ENCODE measurements around the gene CD59. TPM values are rescaled to one million over a fixed set of nuclear protein-coding genes. Genes with fewer than 3 reads are reported as not detected.

CD59 gene
- total RNA-seq, 1 donor from 2014 or later: 637 TPM

- Histone ChIP-seq H3K36me3 (peaks cover 17 to 42% of the 10 kb centered on the region in 2 donors), H3K4me3 (no peak overlapping the region), H3K9me3 (no peaks in the 10 kb centered on the region), H3K27me3 (no peaks in the 10 kb centered on the region), H3K27ac (peak overlapping the region in 1 of 2 donors; percentile 43), H3K4me1 (peaks cover 0 to 10% of the 10 kb centered on the region in 2 donors)
- no peak for DNase-seq (ENCODE audit: low spot score in 2 of 2)
- TF ChIP-seq, protein P1, sequence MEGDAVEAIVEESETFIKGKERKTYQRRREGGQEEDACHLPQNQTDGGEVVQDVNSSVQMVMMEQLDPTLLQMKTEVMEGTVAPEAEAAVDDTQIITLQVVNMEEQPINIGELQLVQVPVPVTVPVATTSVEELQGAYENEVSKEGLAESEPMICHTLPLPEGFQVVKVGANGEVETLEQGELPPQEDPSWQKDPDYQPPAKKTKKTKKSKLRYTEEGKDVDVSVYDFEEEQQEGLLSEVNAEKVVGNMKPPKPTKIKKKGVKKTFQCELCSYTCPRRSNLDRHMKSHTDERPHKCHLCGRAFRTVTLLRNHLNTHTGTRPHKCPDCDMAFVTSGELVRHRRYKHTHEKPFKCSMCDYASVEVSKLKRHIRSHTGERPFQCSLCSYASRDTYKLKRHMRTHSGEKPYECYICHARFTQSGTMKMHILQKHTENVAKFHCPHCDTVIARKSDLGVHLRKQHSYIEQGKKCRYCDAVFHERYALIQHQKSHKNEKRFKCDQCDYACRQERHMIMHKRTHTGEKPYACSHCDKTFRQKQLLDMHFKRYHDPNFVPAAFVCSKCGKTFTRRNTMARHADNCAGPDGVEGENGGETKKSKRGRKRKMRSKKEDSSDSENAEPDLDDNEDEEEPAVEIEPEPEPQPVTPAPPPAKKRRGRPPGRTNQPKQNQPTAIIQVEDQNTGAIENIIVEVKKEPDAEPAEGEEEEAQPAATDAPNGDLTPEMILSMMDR (IDR thresholded peaks at IDR 0.05): no peak
- intact Hi-C loops (cut with DNase I): loop anchor here (5.0 kb wide), 1 partner anchor 348 kb away; the partner anchor contains the start of gene CAPRIN1
Measured at GRCh38 chr11:33704240-33705002, 31.8 kb downstream of the CD59 start.

DNA sequence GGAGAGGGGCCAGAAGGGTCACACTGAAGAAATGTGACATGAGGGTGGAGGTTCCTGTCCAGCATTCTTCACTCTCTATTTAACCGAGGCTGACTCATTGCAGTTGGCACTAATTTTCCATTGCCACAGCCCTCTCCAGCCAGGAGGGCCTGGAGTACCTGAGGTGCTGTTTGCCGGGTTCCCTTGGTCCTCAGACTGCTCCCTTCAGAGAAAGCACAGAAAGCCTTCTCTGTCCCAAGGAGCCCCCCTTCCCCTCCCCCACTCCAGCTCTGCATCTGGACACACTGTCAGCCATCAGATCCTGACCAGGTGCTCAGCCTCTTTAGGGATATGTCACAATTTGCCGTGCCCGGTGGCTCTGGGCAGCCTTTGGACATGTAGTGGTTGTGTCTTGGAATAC is 32.4 kb downstream of the CD59 start:
- intact Hi-C loops (cut with DNase I): loop anchor here (5.0 kb wide), 1 partner anchor 349 kb away; the partner anchor contains the start of gene CAPRIN1
- no peak for DNase-seq (ENCODE audit: low spot score in 2 of 2)
- no peaks in the 10 kb centered on the region for H3K9me3 ChIP-seq
- peaks cover 11 to 36% of the 10 kb centered on the region in 2 donors for H3K36me3 ChIP-seq
- TF ChIP-seq, protein P1 (IDR thresholded peaks at IDR 0.05): no peak
- H3K4me1 ChIP-seq: peaks cover 0 to 10% of the 10 kb centered on the region in 2 donors
- peak overlapping the region in 1 of 2 donors; percentile 43 for H3K27ac ChIP-seq
- H3K4me3 ChIP-seq: no peak overlapping the region
- H3K27me3 ChIP-seq: no peaks in the 10 kb centered on the region

- Histone ChIP-seq H3K27ac (peak overlapping the region in 1 of 2 donors; percentile 67), H3K4me1 (peaks cover 0 to 10% of the 10 kb centered on the region in 2 donors)
- intact Hi-C loops (cut with DNase I): loop anchor here (5.0 kb wide), 1 partner anchor 349 kb away; the partner anchor contains the start of gene CAPRIN1
Measured at GRCh38 chr11:33703234-33703633, 33.0 kb downstream of the CD59 start.

GRCh38 chr11:33701302-33702230 is 34.7 kb downstream of the CD59 start:
- no peak for DNase-seq (ENCODE audit: low spot score in 2 of 2)
- intact Hi-C loops (cut with DNase I): loop anchor here (2.0 to 5.0 kb wide), 3 partner anchors 35 to 541 kb away; partner anchors contain the start of genes CAPRIN1, CD59 and CSTF3
- Histone ChIP-seq H3K9me3 (no peaks in the 10 kb centered on the region), H3K4me1 (peaks cover 0 to 10% of the 10 kb centered on the region in 2 donors), H3K36me3 (peaks cover 0 to 16% of the 10 kb centered on the region in 2 donors), H3K27me3 (no peaks in the 10 kb centered on the region), H3K4me3 (peak overlapping the region; percentile 67 to 72), H3K27ac (peak overlapping the region; percentile 58 to 67)
- TF ChIP-seq, protein P1 (IDR thresholded peaks at IDR 0.05): no peak

More at GRCh38 chr11:33703234-33703633, 33.0 kb downstream of the CD59 start:
- Histone ChIP-seq H3K9me3 (no peaks in the 10 kb centered on the region), H3K27me3 (no peaks in the 10 kb centered on the region), H3K4me3 (no peak overlapping the region), H3K36me3 (peaks cover 8 to 30% of the 10 kb centered on the region in 2 donors)
- TF ChIP-seq, protein P1 (IDR thresholded peaks at IDR 0.05): no peak
- DNase-seq (ENCODE audit: low spot score in 2 of 2): no peak

All from ascending aorta (tissue), 2 donors.